ENCODE data around the gene GGTA1. TPM values are rescaled to one million over a fixed set of nuclear protein-coding genes. Genes with fewer than 3 reads are reported as not detected.

The GGTA1 gene
- total and polyA plus RNA-seq, 2 experiments from 2014 or later, result 0.16 TPM; not detected in 1

- Mint-ChIP-seq H3K27ac (no peak overlapping the region), H3K4me3 (no peak overlapping the region), H3K36me3 (ENCODE audit: low read depth) (no peaks in the 10 kb centered on the region), H3K27me3 (ENCODE audit: insufficient read depth, low read depth, poor library complexity) (peaks cover 11% of the 10 kb centered on the region), H3K9me3 (no peaks in the 10 kb centered on the region), H3K4me1 (peaks cover 2% of the 10 kb centered on the region; the same call in 1 of the 3 replicates)
- Histone ChIP-seq H3K36me3 (ENCODE audit: insufficient read depth) (no peaks in the 10 kb centered on the region), H3F3A (replicated peaks; ENCODE audit: low read depth) (no peaks in the 10 kb centered on the region), H3K27me3 (ENCODE audit: insufficient read depth) (no peaks in the 10 kb centered on the region), H2AFZ (no peak overlapping the region), H3K27ac (ENCODE audit: low read depth) (no peak overlapping the region), H4K20me1 (replicated peaks; ENCODE audit: insufficient read depth) (no peaks in the 10 kb centered on the region), H3K79me2 (replicated peaks; ENCODE audit: insufficient read depth) (no peaks in the 10 kb centered on the region), H3K4me3 (no peak overlapping the region), H3K4me1 (ENCODE audit: insufficient read depth) (no peaks in the 10 kb centered on the region), H3K9me2 (ENCODE audit: insufficient read depth) (no peaks in the 10 kb centered on the region), H3K4me2 (no peak overlapping the region)
- ATAC-seq (no peak), DNase-seq (ENCODE audit: low spot score) (no peak)
- TF ChIP-seq EZH2phosphoT487 (IDR thresholded peaks at IDR 0.05; ENCODE audit: unreplicated experiment) (no peak), ZNF114 (CRISPR knock-in tag; IDR thresholded peaks at IDR 0.05) (no peak), EZH2 (IDR thresholded peaks at IDR 0.05; ENCODE audit: low read depth, unreplicated experiment) (no peak)
These were observed 16.1 kb downstream of the GGTA1 start for GRCh38 chr9:121483473-121484031.

GRCh38 chr9:121483049-121483448, 16.6 kb downstream of the GGTA1 start:
- Mint-ChIP-seq H3K36me3 (ENCODE audit: low read depth) (no peaks in the 10 kb centered on the region), H3K9me3 (no peaks in the 10 kb centered on the region), H3K4me1 (peaks cover 2% of the 10 kb centered on the region; the same call in 1 of the 3 replicates), H3K27ac (no peak overlapping the region), H3K4me3 (no peak overlapping the region), H3K27me3 (ENCODE audit: insufficient read depth, low read depth, poor library complexity) (peaks cover 11% of the 10 kb centered on the region)
- Histone ChIP-seq H3K36me3 (ENCODE audit: insufficient read depth) (no peaks in the 10 kb centered on the region), H4K20me1 (replicated peaks; ENCODE audit: insufficient read depth) (no peaks in the 10 kb centered on the region), H3K27me3 (ENCODE audit: insufficient read depth) (no peaks in the 10 kb centered on the region), H3K79me2 (replicated peaks; ENCODE audit: insufficient read depth) (no peaks in the 10 kb centered on the region), H3K4me2 (no peak overlapping the region), H3F3A (replicated peaks; ENCODE audit: low read depth) (no peaks in the 10 kb centered on the region), H3K9me2 (ENCODE audit: insufficient read depth) (no peaks in the 10 kb centered on the region), H3K4me1 (ENCODE audit: insufficient read depth) (no peaks in the 10 kb centered on the region), H2AFZ (no peak overlapping the region), H3K4me3 (no peak overlapping the region), H3K27ac (ENCODE audit: low read depth) (no peak overlapping the region)
- DNase-seq (ENCODE audit: low spot score), result no peak
- ATAC-seq, result no peak
- no peak for TF ChIP-seq REST (IDR thresholded peaks at IDR 0.05; ENCODE audit: unreplicated experiment)
- TF ChIP-seq EZH2 (IDR thresholded peaks at IDR 0.05; ENCODE audit: low read depth, unreplicated experiment), result no peak
- no peak for TF ChIP-seq POLR2AphosphoS5 (IDR thresholded peaks at IDR 0.05; ENCODE audit: low read depth)
- TF ChIP-seq JUNB (IDR thresholded peaks at IDR 0.05; ENCODE audit: unreplicated experiment), result no peak
- no peak for TF ChIP-seq EZH2phosphoT487 (IDR thresholded peaks at IDR 0.05; ENCODE audit: unreplicated experiment)
- no peak for TF ChIP-seq ETS1 (IDR thresholded peaks at IDR 0.05)
- no peak for TF ChIP-seq ZNF331 (CRISPR knock-in tag; IDR thresholded peaks at IDR 0.05; ENCODE audit: low read depth)
- TF ChIP-seq ZNF462 (CRISPR knock-in tag; IDR thresholded peaks at IDR 0.05), result no peak
- no peak for TF ChIP-seq ZNF114 (CRISPR knock-in tag; IDR thresholded peaks at IDR 0.05)
- no peak for TF ChIP-seq STAT1 (IDR thresholded peaks at IDR 0.05; ENCODE audit: unreplicated experiment)
- no peak for TF ChIP-seq NANOG (IDR thresholded peaks at IDR 0.05; ENCODE audit: borderline replicate concordance)
- no peak for TF ChIP-seq CREB1 (CRISPR knock-in tag; IDR thresholded peaks at IDR 0.05; ENCODE audit: low read depth)

Data from GM23338 (cell line).